SKM-1 treated with dmso at 0.1 percent for 144 hours (cell line): ENCODE results near the gene FRMD3.

Source experiments
- DNase-seq: peaks from one replicate; lab custom pipeline; 2025; ENCODE audit not compliant: unreplicated experiment; lab: John Stamatoyannopoulos, UW

Gene FRMD3

DNA sequence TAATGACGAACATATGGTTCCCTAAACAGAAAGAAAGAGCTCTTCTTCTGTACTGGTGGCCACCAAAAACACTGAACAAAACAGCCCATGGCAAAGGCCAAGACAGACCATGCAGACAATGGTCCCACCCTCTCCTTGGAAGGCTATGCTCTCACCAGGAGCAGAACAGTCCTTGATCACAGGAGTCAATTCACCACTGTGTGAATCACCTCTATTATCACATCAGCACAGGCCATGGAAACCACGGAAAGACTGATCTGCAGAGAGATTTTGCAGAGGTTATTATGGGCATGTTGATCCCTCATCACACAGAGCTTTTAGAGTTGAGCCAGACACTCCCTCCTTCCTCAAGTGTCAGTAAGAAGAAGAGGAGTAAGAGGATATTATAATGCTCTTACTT, 341.3 kb downstream of the FRMD3 start:
- no peak for DNase-seq
